Upper lobe of left lung (tissue), 6 donors: ENCODE data around the gene DGCR2. TPM values are rescaled to one million over a fixed set of nuclear protein-coding genes. Genes with fewer than 3 reads are reported as not detected.
A peak's percentile ranks its signal among the peaks of the same experiment; 100 is the strongest.

ENCODE experiments used
- ATAC-seq, 2 donors: fragments of 200-7000 bp; cut with Tn5 transposase; one replicate each; pipeline ENCODE4 v1.9.1; 2022; ENCODE audit warnings: mild to moderate bottlenecking in 2 of 2, moderate library complexity in 2 of 2; ENCODE audit not compliant: low FRiP score in 2 of 2
- DNase-seq, 2 donors: peaks; one replicate each; pipeline ENCODE4 v3.0.0-alpha.2; 2019 to 2020
- H3K27ac ChIP-seq, 4 donors: fragments of 200-600 bp; sonication (generic); one replicate each; pipeline ENCODE4 v1.5.1; 2016 to 2019
- H3K27me3 ChIP-seq, 4 donors: fragments of 200-600 bp; sonication (generic); one replicate each; pipeline ENCODE4 v1.5.1; 2017 to 2019
- H3K36me3 ChIP-seq, 4 donors: fragments of 200-600 bp; sonication (generic); one replicate each; pipeline ENCODE4 v1.5.1; 2016 to 2019
- H3K4me1 ChIP-seq, 4 donors: fragments of 200-600 bp; sonication (generic); one replicate each; pipeline ENCODE4 v1.5.1; 2018 to 2019
- H3K4me3 ChIP-seq, 4 donors: fragments of 200-600 bp; sonication (generic); one replicate each; pipeline ENCODE4 v1.5.1; 2017 to 2019; ENCODE audit warnings: mild to moderate bottlenecking in 2 of 4, moderate library complexity in 1 of 4
- H3K9me3 ChIP-seq, 4 donors: fragments of 200-600 bp; sonication (generic); one replicate each; pipeline ENCODE4 v1.5.1; 2018 to 2019
- EP300 ChIP-seq, 4 donors: sonication (generic); formaldehyde crosslinking; IDR thresholded peaks; one replicate each; pipeline ENCODE4 v1.5.1; 2017; ENCODE audit warnings: antibody characterized with exemption in 4 of 4, control low read depth in 2 of 4
- POLR2A ChIP-seq, 4 donors: fragments of 450-650 bp; IDR thresholded peaks; one replicate each; pipeline ENCODE4 v1.5.1; 2016 to 2017; ENCODE audit warnings: antibody characterized with exemption in 4 of 4, mild to moderate bottlenecking in 2 of 4
- POLR2AphosphoS5 ChIP-seq, 2 donors: sonication (generic); formaldehyde crosslinking; IDR thresholded peaks; one replicate each; pipeline ENCODE4 v1.5.1; 2017; ENCODE audit warnings: antibody characterized with exemption in 2 of 2
- WGBS, 2 donors: methylation state at CpG; one replicate each; pipeline ENCODE4 v1.1.5; 2017 to 2018; 5-methylcytosine and 5-hydroxymethylcytosine counted together
- total RNA-seq, 6 donors: library from RNA; depleted of rRNA in 4 of 6; stranded (reverse); fragments of >200 nt in 4 of 6; gene quantifications; one replicate each; pipeline versions ENCODE4 v1.1.0 to v1.2.1, GENCODE V29; 2016 to 2021
- TF ChIP-seq, protein P1 (sequence below), 6 experiments: fragments of 450-650 bp in 4 of 6; fragments of 200-600 bp in 2 of 6; sonication (generic) in 2 of 6; IDR thresholded peaks; one replicate each; pipeline ENCODE4 v1.5.1; 2016 to 2019; ENCODE audit warnings: antibody characterized with exemption in 6 of 6
- donor health status: DM: no; HTN: no; CAD: no; lungs with moderate emphysema.
- donor health status: DM: no; HTN: yes; CAD: no; lungs with severe emphysema.

The DGCR2 gene
- total RNA-seq, 6 donors from 2014 or later, result 65.9 to 101 (median 89.9) TPM

DNA sequence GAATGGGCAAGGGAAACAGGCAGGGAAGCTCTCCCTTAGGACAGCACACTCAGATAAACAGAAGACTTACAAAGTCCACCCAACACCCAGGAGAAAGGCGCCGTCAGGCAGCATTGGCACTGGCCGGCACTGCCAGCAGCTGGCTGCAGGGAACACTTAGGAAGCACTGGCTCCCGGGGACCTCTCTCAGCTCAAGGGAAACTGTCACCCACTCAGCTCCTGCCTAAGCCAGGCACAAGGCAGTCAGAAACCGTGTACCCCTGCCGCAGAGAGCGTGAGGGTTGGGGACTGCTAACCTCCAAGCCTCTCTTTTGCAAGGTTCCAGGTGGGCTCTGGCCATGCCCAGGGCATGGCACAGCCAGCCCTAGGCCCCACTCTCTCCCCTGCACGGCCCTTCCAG is 64.7 kb downstream of the DGCR2 start:
- 92 to 100% methylated on average over 3 to 7 of the region's 8 CpGs for WGBS, 2 donors
- Histone ChIP-seq H3K4me1 (no peaks in the 10 kb centered on the region), H3K27ac (no peak overlapping the region), H3K36me3 (peaks cover 12 to 96% (median 67%) of the 10 kb centered on the region in 4 donors), H3K9me3 (no peaks in the 10 kb centered on the region), H3K4me3 (no peak overlapping the region), H3K27me3 (no peaks in the 10 kb centered on the region)
- TF ChIP-seq, protein P1, sequence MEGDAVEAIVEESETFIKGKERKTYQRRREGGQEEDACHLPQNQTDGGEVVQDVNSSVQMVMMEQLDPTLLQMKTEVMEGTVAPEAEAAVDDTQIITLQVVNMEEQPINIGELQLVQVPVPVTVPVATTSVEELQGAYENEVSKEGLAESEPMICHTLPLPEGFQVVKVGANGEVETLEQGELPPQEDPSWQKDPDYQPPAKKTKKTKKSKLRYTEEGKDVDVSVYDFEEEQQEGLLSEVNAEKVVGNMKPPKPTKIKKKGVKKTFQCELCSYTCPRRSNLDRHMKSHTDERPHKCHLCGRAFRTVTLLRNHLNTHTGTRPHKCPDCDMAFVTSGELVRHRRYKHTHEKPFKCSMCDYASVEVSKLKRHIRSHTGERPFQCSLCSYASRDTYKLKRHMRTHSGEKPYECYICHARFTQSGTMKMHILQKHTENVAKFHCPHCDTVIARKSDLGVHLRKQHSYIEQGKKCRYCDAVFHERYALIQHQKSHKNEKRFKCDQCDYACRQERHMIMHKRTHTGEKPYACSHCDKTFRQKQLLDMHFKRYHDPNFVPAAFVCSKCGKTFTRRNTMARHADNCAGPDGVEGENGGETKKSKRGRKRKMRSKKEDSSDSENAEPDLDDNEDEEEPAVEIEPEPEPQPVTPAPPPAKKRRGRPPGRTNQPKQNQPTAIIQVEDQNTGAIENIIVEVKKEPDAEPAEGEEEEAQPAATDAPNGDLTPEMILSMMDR (IDR thresholded peaks at IDR 0.05), result no peak
- TF ChIP-seq POLR2AphosphoS5 (IDR thresholded peaks at IDR 0.05), result no peak
- no peak for TF ChIP-seq POLR2A (IDR thresholded peaks at IDR 0.05)
- TF ChIP-seq EP300 (IDR thresholded peaks at IDR 0.05), result no peak
- ATAC-seq, result no peak
- peak in 1 of 2 donors; percentile 10 for DNase-seq

DNA sequence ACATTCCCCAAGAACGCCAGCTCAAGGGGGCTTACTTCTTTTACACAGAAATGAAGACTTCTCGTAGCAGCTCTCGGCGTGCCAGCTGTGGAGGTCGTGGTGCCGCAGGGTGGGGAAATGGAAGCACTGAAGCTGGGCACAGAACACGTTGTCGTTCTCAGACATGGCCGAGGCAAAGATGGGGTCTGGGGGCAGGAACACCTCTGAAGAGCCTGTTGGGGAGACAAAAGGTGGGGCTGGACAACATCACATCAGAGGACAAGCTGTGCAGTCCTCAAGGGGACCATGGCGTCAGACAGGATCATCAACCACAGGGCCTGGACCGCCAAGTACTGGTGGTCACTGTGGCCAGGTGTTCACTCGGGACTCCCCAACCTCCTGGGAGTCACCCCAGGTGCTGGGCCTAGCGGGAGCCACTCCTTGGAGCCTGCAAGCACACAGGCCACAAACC is 65.2 kb downstream of the DGCR2 start:
- no peak overlapping the region for H3K27ac ChIP-seq
- no peaks in the 10 kb centered on the region for H3K9me3 ChIP-seq
- no peaks in the 10 kb centered on the region for H3K27me3 ChIP-seq
- no peak for ATAC-seq
- DNase-seq, result peak in 1 of 2 donors; percentile 18
- peaks cover 12 to 96% (median 63%) of the 10 kb centered on the region in 4 donors for H3K36me3 ChIP-seq
- H3K4me3 ChIP-seq, result no peak overlapping the region
- no peaks in the 10 kb centered on the region for H3K4me1 ChIP-seq
- 96% methylated on average over 12 to 13 of the region's 13 CpGs for WGBS, 2 donors
- TF ChIP-seq, protein P1 (IDR thresholded peaks at IDR 0.05), result no peak
- TF ChIP-seq POLR2AphosphoS5 (IDR thresholded peaks at IDR 0.05) (no peak), EP300 (IDR thresholded peaks at IDR 0.05) (no peak), POLR2A (IDR thresholded peaks at IDR 0.05) (no peak)

DNA sequence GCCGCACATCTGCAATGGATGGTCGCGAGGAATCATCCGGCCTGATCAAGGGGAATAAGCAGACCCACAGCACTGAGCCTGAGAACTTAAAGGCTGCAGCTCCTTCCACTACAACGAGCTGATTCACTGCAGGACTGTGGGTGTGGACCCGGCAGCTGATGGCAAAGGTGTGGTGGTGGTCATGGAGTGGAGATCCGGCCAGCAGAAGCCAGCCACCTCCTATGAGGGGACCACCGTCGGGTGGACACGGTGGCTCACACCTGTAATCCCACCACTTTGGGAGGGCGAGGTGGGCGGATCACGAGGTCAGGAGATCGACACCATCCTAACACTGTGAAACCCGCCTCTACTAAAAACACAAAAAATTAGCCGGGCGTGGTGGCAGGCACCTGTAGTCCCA is 66.4 kb downstream of the DGCR2 start:
- Histone ChIP-seq H3K27me3 (no peaks in the 10 kb centered on the region), H3K27ac (no peak overlapping the region), H3K9me3 (no peaks in the 10 kb centered on the region), H3K4me1 (peaks cover 0 to 3% (median 0%) of the 10 kb centered on the region in 4 donors), H3K36me3 (peaks cover 12 to 89% (median 58%) of the 10 kb centered on the region in 4 donors), H3K4me3 (no peak overlapping the region)
- 94 to 98% methylated on average over 14 to 17 of the region's 17 CpGs for WGBS, 2 donors
- no peak for ATAC-seq
- TF ChIP-seq, protein P1 (IDR thresholded peaks at IDR 0.05), result no peak
- no peak for TF ChIP-seq POLR2A (IDR thresholded peaks at IDR 0.05)
- TF ChIP-seq EP300 (IDR thresholded peaks at IDR 0.05), result no peak
- TF ChIP-seq POLR2AphosphoS5 (IDR thresholded peaks at IDR 0.05), result no peak
- peak in 1 of 2 donors; percentile 15 for DNase-seq

DNA sequence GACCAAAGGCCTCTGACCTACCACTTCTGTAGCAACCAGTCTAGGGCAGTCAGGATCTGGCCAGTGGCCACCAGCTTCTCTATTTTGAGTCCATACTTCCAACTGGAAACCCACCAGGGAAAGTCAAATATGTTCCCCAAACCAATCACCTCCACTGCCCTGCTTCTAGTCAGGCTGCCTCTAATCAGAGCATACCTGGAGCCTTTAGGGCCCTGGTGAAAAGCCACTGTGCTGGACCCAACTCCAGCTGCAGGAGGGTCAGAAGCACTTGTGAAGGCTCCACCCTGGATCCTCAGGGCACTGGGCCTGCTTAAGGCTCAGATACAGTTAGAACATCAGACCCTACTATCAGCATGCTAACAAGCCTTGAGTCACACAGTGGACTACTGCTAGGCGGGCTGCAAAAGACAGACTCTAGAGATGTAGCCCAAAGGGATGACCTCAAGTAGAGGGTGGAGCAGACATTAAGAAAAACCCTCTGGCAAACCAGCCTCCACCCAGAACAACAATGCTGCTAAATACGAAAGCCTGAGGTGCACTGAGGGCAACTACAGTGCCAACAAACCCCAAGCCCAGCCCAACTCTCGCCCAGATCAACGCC is 69.2 kb downstream of the DGCR2 start:
- ATAC-seq (peak in 1 of 2 donors; percentile 73), DNase-seq (peak in 1 of 2 donors; percentile 5)
- TF ChIP-seq, protein P1 (IDR thresholded peaks at IDR 0.05), result no peak
- TF ChIP-seq POLR2AphosphoS5 (IDR thresholded peaks at IDR 0.05), result no peak
- TF ChIP-seq POLR2A (IDR thresholded peaks at IDR 0.05), result no peak
- peaks cover 0 to 7% (median 0%) of the 10 kb centered on the region in 4 donors for H3K4me1 ChIP-seq
- H3K27ac ChIP-seq, result no peak overlapping the region
- no peaks in the 10 kb centered on the region for H3K9me3 ChIP-seq
- 94 to 96% methylated on average over 4 of the region's 4 CpGs for WGBS, 2 donors
- H3K27me3 ChIP-seq, result no peaks in the 10 kb centered on the region
- no peak overlapping the region for H3K4me3 ChIP-seq
- H3K36me3 ChIP-seq, result peaks cover 18 to 90% (median 48%) of the 10 kb centered on the region in 4 donors
